Kidney glomerular epithelial cell (primary cell): Measurements from ENCODE around the gene BRCA2.

Experiments
- DNase-seq: peaks from one replicate; lab custom pipeline; 2025; lab: John Stamatoyannopoulos, UW

The BRCA2 gene

GRCh38 chr13:32385410-32385809, 70.1 kb downstream of the BRCA2 start:
- DNase-seq, result no peak

- no peak for DNase-seq
Observed at GRCh38 chr13:32390048-32390447, 74.7 kb downstream of the BRCA2 start.

- no peak for DNase-seq
Observed at GRCh38 chr13:32390484-32390883, 75.2 kb downstream of the BRCA2 start.

GRCh38 chr13:32391101-32391619, 75.9 kb downstream of the BRCA2 start:
- DNase-seq, result no peak

- DNase-seq, result no peak
Observed at GRCh38 chr13:32403108-32403507, 87.8 kb downstream of the BRCA2 start.

- DNase-seq, result no peak
Observed at GRCh38 chr13:32407854-32408253, 92.5 kb downstream of the BRCA2 start.

- no peak for DNase-seq
Observed at GRCh38 chr13:32408296-32409000, 93.1 kb downstream of the BRCA2 start.

GRCh38 chr13:32409001-32409313, 93.6 kb downstream of the BRCA2 start:
- DNase-seq, result no peak

GRCh38 chr13:32409561-32410421, 94.5 kb downstream of the BRCA2 start:
- DNase-seq, result peak; percentile 27

- no peak for DNase-seq
Observed at GRCh38 chr13:32413284-32413683, 98.0 kb downstream of the BRCA2 start.

- no peak for DNase-seq
Observed at GRCh38 chr13:32414580-32414979, 99.3 kb downstream of the BRCA2 start.

- no peak for DNase-seq
Observed at GRCh38 chr13:32415019-32415418, 99.7 kb downstream of the BRCA2 start.

GRCh38 chr13:32417995-32418394, 102.7 kb downstream of the BRCA2 start:
- no peak for DNase-seq

- no peak for DNase-seq
Observed at GRCh38 chr13:32419862-32420261, 104.6 kb downstream of the BRCA2 start.

GRCh38 chr13:32423592-32423991, 108.3 kb downstream of the BRCA2 start:
- DNase-seq, result no peak

- no peak for DNase-seq
Observed at GRCh38 chr13:32425158-32425557, 109.8 kb downstream of the BRCA2 start.

- DNase-seq, result peak; percentile 15
Observed at GRCh38 chr13:32426191-32426989, 111.1 kb downstream of the BRCA2 start.

GRCh38 chr13:32426990-32427851, 111.9 kb downstream of the BRCA2 start:
- no peak for DNase-seq

GRCh38 chr13:32427852-32428580, 112.7 kb downstream of the BRCA2 start, which contains the start of gene N4BP2L1:
Gene N4BP2L1 (minus strand): TSS chr13:32428130. CDS start chr13:32428082, 48 bp downstream.
- peak; percentile 49 for DNase-seq

GRCh38 chr13:32428581-32429432, 113.5 kb downstream of the BRCA2 start:
- no peak for DNase-seq
